ENCODE data around the gene VMO1.

GRCh38 chr17:4815043-4815675 is 29.0 kb upstream of the VMO1 start:
- TF ChIP-seq, protein P1, sequence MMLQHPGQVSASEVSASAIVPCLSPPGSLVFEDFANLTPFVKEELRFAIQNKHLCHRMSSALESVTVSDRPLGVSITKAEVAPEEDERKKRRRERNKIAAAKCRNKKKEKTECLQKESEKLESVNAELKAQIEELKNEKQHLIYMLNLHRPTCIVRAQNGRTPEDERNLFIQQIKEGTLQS (IDR thresholded peaks at IDR 0.05), result no peak
- TF ChIP-seq CTCF (IDR thresholded peaks at IDR 0.05; ENCODE audit: low read depth, low read length, missing input control), result no peak
- no peak for TF ChIP-seq YY1 (IDR thresholded peaks at IDR 0.05)
- TF ChIP-seq HNF4G (IDR thresholded peaks at IDR 0.05), result no peak
- TF ChIP-seq GABPA (IDR thresholded peaks at IDR 0.05 in 1 of 2, conservative IDR thresholded peaks at IDR 0.05 in 1 of 2), result no peak
- no peak for TF ChIP-seq SP1 (IDR thresholded peaks at IDR 0.05)
- TF ChIP-seq ZBTB33 (IDR thresholded peaks at IDR 0.05), result no peak
- no peak for TF ChIP-seq EGR1 (IDR thresholded peaks at IDR 0.05; ENCODE audit: low read depth in 2 of 2)
- TF ChIP-seq JUND (IDR thresholded peaks at IDR 0.05), result no peak
- no peak for TF ChIP-seq NR2F2 (IDR thresholded peaks at IDR 0.05)
- no peak for TF ChIP-seq TAF1 (conservative IDR thresholded peaks at IDR 0.05)
- no peak for TF ChIP-seq RXRA (IDR thresholded peaks at IDR 0.05)
- no peak for TF ChIP-seq FOXA1 (IDR thresholded peaks at IDR 0.05)
- peak in 1 of 2 donors; percentile 31 for TF ChIP-seq RAD21 (IDR thresholded peaks at IDR 0.05)

Data from liver (tissue), 3 donors.